Measurements from ENCODE around the gene KLHL28.

The KLHL28 gene

GRCh38 chr14:44960146-44960545 is 1.6 kb downstream of the KLHL28 start:
- no peak for DNase-seq (ENCODE audit: low read depth)

GRCh38 chr14:44959538-44959937 is 2.2 kb downstream of the KLHL28 start:
- DNase-seq (ENCODE audit: low read depth): no peak

- no peak for DNase-seq (ENCODE audit: low read depth)
Observed at GRCh38 chr14:44956866-44957265, 4.9 kb downstream of the KLHL28 start.

GRCh38 chr14:44955528-44955927 is 6.2 kb downstream of the KLHL28 start:
- no peak for DNase-seq (ENCODE audit: low read depth)

DNA sequence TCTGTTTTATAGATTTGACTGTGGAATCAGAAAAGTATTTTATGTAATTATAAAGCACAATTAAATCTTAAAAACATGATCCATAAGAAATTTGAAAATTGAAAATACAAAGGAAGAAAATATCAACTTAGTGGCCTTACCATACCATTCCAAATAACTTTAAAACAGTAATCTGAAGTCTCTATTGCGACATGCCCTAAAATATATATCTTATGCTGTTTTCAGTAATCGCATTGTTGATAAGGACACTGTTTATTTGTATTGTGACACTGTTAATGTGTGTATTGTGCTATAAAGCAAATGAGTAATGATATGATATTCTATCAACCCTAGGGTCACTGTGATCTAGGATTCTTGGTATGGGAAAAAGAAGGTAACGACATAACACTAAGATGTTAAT is 7.0 kb downstream of the KLHL28 start:
- DNase-seq (ENCODE audit: low read depth): no peak

GRCh38 chr14:44952391-44953110 is 9.2 kb downstream of the KLHL28 start:
- no peak for DNase-seq (ENCODE audit: low read depth)

- DNase-seq (ENCODE audit: low read depth): no peak
Observed at GRCh38 chr14:44951051-44951450, 10.7 kb downstream of the KLHL28 start.

- peak; percentile 59 for DNase-seq (ENCODE audit: low read depth)
Observed at GRCh38 chr14:44945264-44945663, 16.5 kb downstream of the KLHL28 start.

GRCh38 chr14:44944107-44944506 is 17.6 kb downstream of the KLHL28 start:
- DNase-seq (ENCODE audit: low read depth): no peak

GRCh38 chr14:44942436-44942835 is 19.3 kb downstream of the KLHL28 start:
- no peak for DNase-seq (ENCODE audit: low read depth)

DNA sequence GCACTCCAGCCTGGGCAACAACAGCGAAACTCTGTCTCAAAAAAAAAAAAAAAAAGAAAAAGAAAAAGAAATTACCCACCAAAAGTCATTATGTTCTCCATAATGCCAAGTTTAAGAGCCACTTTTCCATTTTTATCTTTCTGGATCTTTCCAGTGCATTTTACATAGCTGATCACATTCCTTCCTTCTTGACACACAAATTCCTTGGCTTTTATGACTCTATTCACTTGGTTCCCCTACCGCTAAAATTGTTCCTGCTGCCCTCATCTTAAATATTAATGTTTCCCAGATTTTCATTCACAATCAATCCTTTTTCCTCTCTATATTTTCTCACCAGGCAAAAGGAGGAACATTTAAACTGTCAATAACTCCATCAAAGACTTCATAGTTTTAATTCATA is 20.2 kb downstream of the KLHL28 start:
- no peak for DNase-seq (ENCODE audit: low read depth)

DNA sequence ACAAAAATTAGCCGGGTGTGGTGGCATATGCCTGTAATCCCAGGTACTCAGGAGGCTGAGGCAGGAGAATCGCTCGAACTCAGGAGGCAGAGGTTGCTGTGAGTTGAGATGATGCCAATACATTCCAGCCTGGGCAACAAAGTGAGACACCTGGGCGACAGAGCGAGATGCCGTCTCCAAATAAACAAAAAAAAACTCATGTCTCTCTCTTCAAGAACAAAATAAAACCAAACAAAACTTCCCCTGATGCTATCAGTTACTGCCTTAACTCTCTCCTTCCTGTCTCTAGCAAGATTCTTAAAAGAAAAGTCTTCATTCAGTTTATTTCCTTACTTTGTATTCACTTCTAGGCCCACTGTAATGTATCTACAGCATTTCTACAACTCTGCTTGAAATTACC is 20.8 kb downstream of the KLHL28 start:
- no peak for DNase-seq (ENCODE audit: low read depth)

GRCh38 chr14:44940211-44940610 is 21.5 kb downstream of the KLHL28 start:
- DNase-seq (ENCODE audit: low read depth): no peak

DNA sequence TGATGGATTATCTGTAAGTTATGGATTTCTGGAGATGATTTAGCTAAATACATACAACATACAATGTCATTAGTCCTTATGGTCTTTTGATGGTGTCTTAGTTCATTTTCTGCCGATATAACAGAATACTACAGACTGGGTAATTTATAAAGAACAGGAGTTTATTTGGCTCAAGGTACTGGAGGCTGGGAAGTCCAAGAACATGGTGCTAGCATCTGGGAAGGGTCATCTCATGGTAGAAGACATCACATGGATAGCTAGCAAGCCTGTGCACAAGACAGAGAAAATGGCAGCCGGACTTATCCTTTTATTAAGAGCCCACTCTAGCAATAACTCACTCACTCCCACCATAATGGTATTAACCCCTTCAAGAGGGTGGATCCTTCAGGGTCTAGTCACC is 24.2 kb downstream of the KLHL28 start:
- DNase-seq (ENCODE audit: low read depth): no peak

DNA sequence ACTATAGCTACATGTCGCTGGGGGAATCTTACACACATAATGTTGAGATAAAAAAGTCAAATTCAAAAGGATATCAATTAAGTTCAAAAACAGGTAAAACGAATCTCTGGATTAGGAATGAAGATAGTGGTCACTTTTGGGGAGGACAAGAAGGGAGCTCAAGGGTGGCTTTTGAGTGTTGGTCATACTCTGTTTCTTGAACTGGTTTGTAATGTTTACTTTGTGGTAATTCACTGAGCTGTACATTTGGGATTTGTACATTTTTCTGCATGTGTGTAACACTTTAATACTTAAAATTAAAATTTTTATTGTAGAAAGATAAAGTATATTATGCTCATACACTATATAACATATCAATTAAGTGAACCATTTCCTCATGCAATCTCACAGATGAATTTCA is 26.6 kb downstream of the KLHL28 start:
- DNase-seq (ENCODE audit: low read depth): no peak

GRCh38 chr14:44928793-44929192 is 33.0 kb downstream of the KLHL28 start:
- no peak for DNase-seq (ENCODE audit: low read depth)

DNA sequence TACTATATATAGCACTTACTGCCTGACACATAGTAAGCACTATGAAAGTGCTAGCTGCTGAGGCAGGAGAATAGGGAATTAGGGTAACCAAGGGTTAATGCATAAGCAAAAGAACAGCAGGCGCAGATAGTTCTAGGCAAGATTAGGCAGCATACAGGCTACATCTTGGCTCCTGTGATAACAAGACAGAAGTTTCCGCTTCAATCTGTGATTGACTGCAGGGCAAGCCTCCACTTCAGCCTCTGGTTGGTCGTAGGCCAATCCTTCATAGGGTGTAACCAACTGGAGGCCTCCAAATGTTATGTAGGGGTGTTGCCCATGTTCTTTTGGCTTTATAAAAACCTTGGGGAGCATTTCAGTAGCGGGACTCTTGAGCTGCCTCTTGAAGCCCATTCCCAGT is 46.9 kb downstream of the KLHL28 start:
- no peak for DNase-seq (ENCODE audit: low read depth)

GRCh38 chr14:44912041-44912869 is 49.5 kb downstream of the KLHL28 start:
- no peak for DNase-seq (ENCODE audit: low read depth)

GRCh38 chr14:44910821-44911220 is 50.9 kb downstream of the KLHL28 start:
- DNase-seq (ENCODE audit: low read depth): no peak

DNA sequence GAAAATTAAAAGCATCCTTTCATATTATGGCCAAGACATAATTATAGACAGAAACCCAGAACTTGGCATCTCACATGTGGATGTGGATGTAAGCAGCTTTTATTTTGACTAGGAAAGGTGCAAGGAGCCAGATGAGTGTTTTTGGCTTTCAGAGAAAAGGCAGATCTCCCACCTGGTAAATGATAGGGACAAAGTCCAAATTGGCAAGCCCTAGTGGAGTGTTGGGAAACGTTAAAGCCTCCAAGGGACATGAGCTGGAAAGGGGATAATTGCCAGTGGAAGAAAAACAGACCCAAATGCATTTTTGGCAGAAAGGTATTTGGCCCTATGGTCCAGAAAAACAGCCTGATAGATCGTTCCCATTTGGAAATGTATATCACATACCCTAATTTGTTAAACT is 60.1 kb downstream of the KLHL28 start:
- no peak for DNase-seq (ENCODE audit: low read depth)

- DNase-seq (ENCODE audit: low read depth): no peak
Observed at GRCh38 chr14:44898551-44898950, 63.2 kb downstream of the KLHL28 start.

DNA sequence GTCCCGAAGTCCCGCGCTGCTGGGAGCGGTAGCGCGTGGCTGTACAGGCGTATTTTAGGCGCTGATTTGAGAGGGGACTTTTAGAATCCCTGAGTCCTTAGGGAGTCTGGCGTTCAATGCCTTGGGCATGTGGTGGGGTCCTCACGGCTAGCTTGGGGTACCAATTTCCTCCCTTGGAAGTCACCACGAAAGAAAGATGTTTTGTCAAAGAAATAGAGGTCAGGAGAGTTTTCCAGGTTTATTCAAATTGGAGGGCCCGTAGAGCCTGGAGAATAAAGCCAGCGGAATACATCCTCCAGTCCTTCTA is 63.9 kb downstream of the KLHL28 start:
- no peak for DNase-seq (ENCODE audit: low read depth)

DNA sequence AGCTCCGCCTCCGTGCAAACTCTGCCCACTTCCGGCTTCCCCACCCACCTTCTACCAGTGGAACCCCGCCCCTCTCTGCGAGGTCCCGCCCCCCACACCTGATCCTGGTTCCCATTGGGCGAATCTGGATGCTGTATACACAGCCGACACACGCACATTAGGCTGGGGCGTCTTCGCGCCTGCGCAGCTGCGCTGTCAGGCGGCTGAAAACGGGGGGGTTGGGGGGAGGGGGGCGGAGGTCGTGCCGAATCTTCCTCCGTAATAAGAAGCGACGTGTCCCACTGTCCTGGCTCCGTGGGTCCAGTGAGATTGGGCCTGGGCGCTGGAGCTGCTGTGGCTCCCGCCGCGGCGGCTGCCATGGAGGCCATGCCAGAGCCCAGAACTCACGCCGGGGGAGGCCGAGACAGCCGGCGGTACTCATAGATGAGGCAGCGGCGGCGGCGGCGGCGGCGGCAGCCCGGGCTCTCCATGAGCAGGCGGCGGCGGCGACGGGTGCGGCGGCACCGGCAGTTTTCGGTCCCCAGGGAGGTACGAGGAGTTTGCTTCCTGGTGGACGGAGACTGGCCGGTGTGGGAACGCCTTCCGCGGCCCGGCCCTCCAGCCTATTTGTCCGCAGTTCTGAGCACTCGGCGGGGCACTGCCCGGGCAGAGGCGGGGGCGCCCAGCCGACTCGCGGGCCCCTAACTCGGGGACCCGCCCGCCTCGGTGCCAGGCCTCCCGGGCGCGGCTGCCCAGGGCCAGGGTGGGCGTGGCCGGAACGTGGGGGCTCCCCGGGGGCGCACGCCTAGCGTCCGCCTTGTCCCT is 64.5 kb downstream of the KLHL28 start:
- peak; percentile 89 for DNase-seq (ENCODE audit: low read depth)

Data from non-pigmented ciliary epithelial cell (primary cell).